Measurements from ENCODE around the gene KAT7. TPM values are rescaled to one million over a fixed set of nuclear protein-coding genes. Genes with fewer than 3 reads are reported as not detected.
A peak's percentile ranks its signal among the peaks of the same experiment; 100 is the strongest.

The KAT7 gene
- total RNA-seq, 2 experiments from 2014 or later, result 79.8 to 80.2 TPM

DNA sequence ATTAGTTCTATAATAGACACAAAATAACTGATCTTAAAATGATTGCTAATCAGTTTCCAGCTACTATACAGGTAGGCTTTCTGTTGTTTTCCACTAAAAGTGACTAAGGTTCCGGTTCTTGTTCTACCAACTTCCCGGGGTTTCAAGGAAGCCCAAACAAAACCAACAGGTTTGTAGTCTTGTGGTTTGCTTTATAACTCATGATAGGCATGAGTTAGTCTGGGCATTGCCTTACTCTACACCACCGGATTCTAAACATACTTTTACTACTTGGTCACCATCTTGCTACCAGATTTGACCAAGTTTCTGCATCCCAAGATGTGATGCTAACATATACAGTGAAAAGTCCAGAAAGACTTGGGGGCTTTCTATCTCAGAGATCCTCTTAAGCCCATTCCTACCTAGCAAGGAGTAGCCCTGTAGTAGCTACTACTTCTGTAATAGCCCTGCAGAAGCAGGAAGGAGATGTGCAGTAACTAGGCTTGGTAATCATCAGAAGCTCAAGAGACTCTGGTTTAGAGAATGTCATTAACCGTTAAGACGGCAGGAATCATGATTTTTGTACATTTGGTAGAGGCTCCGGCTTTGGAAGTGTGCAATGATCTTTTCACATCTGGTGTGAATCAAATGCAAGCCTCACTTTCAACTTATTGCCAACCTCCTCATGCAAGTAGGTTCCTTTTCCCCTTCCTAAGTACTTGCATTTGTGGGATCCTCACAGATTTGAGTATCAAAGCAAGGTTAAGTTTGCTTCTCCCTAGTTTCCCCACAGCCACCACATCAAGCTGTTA is 26.1 kb upstream of the KAT7 start:
- Mint-ChIP-seq H3K27ac (peak overlapping the region; percentile 78), H3K4me1 (peaks cover 66% of the 10 kb centered on the region), H3K4me3 (peak overlapping the region; percentile 93), H3K27me3 (peaks cover 27% of the 10 kb centered on the region), H3K36me3 (ENCODE audit: low read depth) (peaks cover 28% of the 10 kb centered on the region), H3K9me3 (no peaks in the 10 kb centered on the region)
- CTCF ChIA-PET, result interaction anchor here (0.6 to 5.1 kb wide), 7 partner anchors 15 to 56 kb away, joined by 3 to 38 read pairs (median 5); partner anchors contain the start of genes KAT7 and SLC35B1
- DNase-seq, result no peak
- POLR2A ChIA-PET, result interaction anchor here (1.1 to 11.0 kb wide), 10 partner anchors 9 to 54 kb away, joined by 3 to 196 read pairs (median 21); partner anchors contain the start of genes KAT7 and SLC35B1

DNA sequence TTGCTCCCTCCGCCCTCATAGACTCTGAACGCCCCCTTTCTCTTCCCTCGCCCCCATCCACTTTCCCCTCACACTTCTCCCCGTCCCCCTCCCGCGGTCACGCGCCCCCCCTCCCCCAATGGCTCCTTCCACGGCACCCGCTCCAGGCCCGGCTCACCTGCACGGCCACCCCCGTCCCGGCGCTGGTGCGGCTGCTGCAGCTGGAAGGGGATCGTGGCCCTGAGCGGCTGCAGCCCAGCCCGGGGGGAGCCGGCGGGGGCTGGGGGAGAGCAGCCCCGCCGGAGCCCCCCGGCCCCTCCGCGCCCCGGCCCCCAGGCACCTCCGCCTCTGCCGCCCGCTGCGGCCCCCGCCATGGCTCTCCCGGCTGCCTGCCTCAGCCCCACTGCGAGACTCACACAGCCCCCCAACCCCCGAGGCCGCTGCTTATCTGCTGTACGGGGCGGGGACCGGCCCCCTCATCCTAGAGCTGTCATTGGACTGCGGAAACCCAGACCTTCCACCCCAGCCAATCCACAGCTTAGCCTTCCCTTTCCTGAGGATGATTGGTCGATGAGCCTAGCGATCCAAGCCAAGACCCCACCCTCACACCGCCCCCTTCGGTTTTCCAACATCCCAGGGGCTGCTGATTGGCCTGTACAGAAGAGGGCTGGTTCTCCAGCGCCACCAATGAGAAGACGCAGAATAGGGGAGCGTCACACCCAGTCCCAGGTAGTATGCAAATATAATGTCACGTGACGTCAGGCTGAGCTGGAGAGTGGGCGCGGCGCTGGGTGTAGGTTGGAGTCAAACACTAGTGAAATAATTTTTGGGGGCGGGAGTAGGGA is 24.5 kb upstream of the KAT7 start, which contains the start of gene FAM117A:
Gene FAM117A (minus strand): TSS at position 397 of the 824 bp plus-strand sequence. CDS start 44 bp downstream, at position 353.
- peak within 1 kb of the TSS; percentile 78 for H3K27ac Mint-ChIP-seq
- H3K36me3 Mint-ChIP-seq (ENCODE audit: low read depth), result peaks cover 19% of the 10 kb centered on the region
- peaks cover 31% of the 10 kb centered on the region for H3K27me3 Mint-ChIP-seq
- no peaks in the 10 kb centered on the region for H3K9me3 Mint-ChIP-seq
- peak; percentile 99 for DNase-seq
- POLR2A ChIA-PET, result interaction anchor here (0.6 to 11.0 kb wide), 14 partner anchors 10 to 1200 kb away, joined by 3 to 196 read pairs (median 6); partner anchors contain the start of genes KAT7, SLC35B1 and SPOP
- peaks cover 54% of the 10 kb centered on the region for H3K4me1 Mint-ChIP-seq
- CTCF ChIA-PET, result interaction anchor here (0.7 to 5.1 kb wide), 14 partner anchors 10 to 234 kb away, joined by 3 to 38 read pairs (median 5); partner anchors contain the start of gene SLC35B1
- H3K4me3 Mint-ChIP-seq, result peak within 1 kb of the TSS; percentile 93

DNA sequence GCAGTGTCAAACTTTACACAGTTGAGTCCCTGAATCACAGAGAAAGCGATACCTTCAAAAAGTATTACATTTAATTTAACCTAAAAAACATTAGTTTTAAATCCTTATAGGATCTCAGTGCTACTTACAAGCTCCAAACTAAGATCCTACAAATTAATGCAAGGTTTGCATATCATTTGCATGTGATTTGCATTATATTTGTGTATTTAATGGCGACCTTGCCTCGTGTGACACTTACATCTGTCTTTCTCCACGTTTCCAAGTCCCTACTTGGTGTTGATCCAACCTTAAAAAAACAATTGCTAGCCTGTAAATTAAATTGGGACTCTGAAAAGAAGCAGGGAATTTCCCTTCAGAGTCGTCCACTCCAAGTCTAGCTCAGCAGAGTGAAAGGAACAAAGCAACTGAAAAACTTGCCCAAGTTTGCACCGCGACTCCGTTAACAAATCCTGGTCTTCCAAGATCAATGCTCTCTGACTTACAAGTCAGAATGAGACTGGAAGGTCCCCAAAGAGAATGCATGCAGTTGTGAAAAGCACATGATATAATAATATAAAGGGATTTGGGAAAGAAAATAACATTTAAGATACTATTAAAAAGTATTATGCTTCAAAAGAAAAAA is 23.8 kb upstream of the KAT7 start:
- peak overlapping the region; percentile 73 for H3K27ac Mint-ChIP-seq
- ChIA-PET CTCF (interaction anchor here (0.7 to 5.1 kb wide), 13 partner anchors 9 to 234 kb away, joined by 3 to 38 read pairs (median 5); partner anchors contain the start of gene SLC35B1), POLR2A (interaction anchor here (0.6 to 11.0 kb wide), 13 partner anchors 10 to 87 kb away, joined by 3 to 196 read pairs (median 6); partner anchors contain the start of genes KAT7, SLC35B1 and SPOP)
- peaks cover 31% of the 10 kb centered on the region for H3K27me3 Mint-ChIP-seq
- peak overlapping the region; percentile 85 for H3K4me3 Mint-ChIP-seq
- H3K4me1 Mint-ChIP-seq, result peaks cover 47% of the 10 kb centered on the region
- DNase-seq, result no peak
- H3K9me3 Mint-ChIP-seq, result no peaks in the 10 kb centered on the region
- peaks cover 15% of the 10 kb centered on the region for H3K36me3 Mint-ChIP-seq (ENCODE audit: low read depth)

DNA sequence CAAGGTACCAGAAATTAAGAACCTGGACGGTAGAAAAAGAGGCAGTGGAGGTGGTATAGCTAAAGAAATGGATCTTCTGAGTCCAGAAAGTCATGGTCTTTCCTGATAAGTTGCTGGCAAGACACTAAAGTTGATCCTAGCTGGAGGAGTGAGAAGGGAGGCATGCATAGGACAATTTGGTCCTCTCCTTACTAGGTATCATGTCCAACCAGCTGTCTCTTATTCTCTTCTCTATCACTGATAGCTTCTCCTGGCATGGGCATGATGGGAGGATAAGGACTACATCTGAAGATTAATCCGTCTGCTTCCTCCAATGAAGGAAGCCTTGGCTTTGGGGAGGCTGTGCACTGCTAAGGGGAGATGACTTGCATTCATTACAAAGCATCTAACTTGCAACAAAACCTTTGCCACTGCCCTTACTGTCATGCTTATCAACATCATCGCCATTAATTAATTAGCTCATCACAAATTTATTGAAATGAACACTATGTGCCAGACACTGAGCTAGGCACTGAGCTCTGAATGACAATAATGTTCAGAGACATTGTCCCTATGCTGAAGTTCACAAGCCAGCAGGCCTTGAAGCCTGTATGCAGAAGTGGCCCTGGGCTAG is 21.5 kb upstream of the KAT7 start:
- peaks cover 24% of the 10 kb centered on the region for H3K4me1 Mint-ChIP-seq
- DNase-seq, result no peak
- no peak overlapping the region for H3K4me3 Mint-ChIP-seq
- peaks cover 3% of the 10 kb centered on the region for H3K36me3 Mint-ChIP-seq (ENCODE audit: low read depth)
- peaks cover 31% of the 10 kb centered on the region for H3K27me3 Mint-ChIP-seq
- POLR2A ChIA-PET, result interaction anchor here (1.0 to 2.8 kb wide), 2 partner anchors 21 to 58 kb away, joined by 3 to 16 read pairs; partner anchors contain the start of gene KAT7
- H3K9me3 Mint-ChIP-seq, result no peaks in the 10 kb centered on the region
- CTCF ChIA-PET, result interaction anchor here (0.9 to 1.6 kb wide), 3 partner anchors 53 to 71 kb away, joined by 3 read pairs; no protein-coding TSS in a partner anchor
- no peak overlapping the region for H3K27ac Mint-ChIP-seq

DNA sequence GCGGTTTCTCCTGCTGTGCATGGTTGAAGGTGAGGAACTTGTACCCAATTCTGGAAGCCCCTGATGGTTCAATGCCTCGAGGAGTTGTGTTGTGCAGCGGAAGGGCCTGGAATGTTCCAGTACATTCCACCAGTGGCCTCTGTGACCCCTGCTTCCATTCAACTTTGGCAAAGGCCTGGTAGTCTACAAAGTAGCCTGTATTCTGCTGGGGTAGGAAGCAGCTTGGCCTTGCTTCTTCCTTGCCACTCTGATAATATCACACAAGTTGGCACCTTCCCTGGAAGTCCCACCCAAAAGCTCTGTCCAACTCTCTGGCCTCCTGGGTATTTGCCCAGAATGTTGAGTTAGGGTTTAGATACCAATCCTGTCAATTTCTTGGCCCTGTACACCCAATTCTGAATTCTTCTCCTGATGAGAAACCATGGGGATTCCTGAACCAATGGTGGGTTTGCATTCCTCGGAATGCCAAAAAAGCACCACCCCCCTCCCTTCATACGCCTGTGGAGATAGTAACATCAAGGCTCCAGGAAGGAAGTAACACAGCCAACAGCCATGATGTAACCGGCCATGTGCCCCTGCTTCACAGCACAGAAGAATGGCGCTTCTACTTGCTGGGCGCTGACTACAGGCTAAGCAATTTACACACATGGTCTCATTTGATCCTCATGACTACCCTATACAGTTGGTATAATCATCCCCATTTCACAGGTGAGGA is 12.8 kb upstream of the KAT7 start:
- Mint-ChIP-seq H3K9me3 (no peaks in the 10 kb centered on the region), H3K36me3 (ENCODE audit: low read depth) (no peaks in the 10 kb centered on the region), H3K27ac (no peak overlapping the region), H3K4me3 (no peak overlapping the region), H3K4me1 (peaks cover 11% of the 10 kb centered on the region), H3K27me3 (no peaks in the 10 kb centered on the region)
- DNase-seq, result no peak
- ChIA-PET CTCF (no interaction called here), POLR2A (interaction anchor here (1.0 to 3.8 kb wide), 3 partner anchors 12 to 68 kb away, joined by 3 to 16 read pairs (median 5); partner anchors contain the start of genes KAT7 and SLC35B1)

DNA sequence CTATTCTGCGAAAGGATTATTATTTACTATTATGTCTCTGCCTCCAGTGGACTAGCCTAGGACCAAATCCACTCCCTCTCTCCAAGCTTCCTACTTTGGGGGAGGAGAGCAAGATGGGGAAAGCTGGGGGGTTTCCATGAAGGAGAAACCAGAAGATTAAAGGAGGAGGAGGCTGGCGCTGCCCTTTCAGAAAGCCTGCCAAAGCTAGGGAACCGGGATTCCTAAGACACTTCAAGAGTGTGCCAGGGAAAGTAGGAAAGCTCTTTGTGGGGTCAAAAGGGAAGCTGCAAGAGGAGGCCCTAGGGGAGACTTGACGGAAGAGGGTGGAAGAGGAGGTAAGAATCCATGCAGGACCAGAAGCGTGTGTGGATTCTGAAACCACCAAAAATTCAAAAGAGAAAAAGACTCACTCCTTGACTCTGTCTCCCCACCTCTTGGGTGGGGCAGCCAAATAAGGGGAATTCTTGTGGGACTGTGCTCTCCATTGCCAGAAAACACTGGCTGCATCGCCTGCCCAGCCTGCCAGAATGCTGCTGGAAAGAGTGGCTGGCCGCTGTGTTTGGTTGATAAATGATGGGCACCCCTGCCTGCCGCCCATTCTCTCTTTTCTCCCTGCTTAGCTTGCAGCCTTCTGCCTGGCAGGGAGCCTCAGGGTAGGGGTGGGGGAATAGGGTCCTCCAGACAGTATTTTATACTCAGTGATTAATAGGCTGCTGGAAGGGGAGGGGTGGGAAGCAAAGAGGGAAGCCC is 11.8 kb upstream of the KAT7 start:
- Mint-ChIP-seq H3K4me3 (no peak overlapping the region), H3K9me3 (no peaks in the 10 kb centered on the region), H3K27ac (no peak overlapping the region), H3K4me1 (peaks cover 18% of the 10 kb centered on the region), H3K36me3 (ENCODE audit: low read depth) (no peaks in the 10 kb centered on the region), H3K27me3 (no peaks in the 10 kb centered on the region)
- ChIA-PET CTCF (interaction anchor here (1.5 kb wide), 2 partner anchors 13 to 30 kb away, joined by 4 to 5 read pairs; partner anchors contain the start of gene FAM117A), POLR2A (interaction anchor here (1.0 to 3.8 kb wide), 3 partner anchors 11 to 69 kb away, joined by 3 to 16 read pairs (median 5); partner anchors contain the start of genes KAT7 and SLC35B1)
- no peak for DNase-seq

DNA sequence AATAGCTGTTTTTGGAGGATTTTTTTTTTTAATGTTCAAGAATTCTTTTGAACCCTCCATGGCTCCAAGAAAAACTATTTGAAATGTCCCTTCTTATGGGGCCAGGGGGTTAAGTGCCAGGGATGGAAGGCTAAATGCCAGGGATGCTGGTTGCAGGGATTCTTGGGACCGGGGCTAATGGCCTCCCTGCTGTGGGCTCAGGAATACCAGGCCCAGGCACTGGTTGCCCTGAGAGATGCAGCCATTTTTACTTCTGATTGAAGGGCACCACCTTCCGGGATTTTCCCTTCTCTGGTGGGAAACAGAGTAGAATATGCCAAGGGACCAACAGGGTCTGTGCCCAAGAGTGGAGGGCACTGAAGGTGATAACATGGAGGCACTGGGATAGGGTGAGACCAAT is 10.9 kb upstream of the KAT7 start:
- no peaks in the 10 kb centered on the region for H3K27me3 Mint-ChIP-seq
- H3K27ac Mint-ChIP-seq, result no peak overlapping the region
- CTCF ChIA-PET, result interaction anchor here (0.9 to 2.9 kb wide), 5 partner anchors 10 to 221 kb away, joined by 3 to 9 read pairs (median 5); partner anchors contain the start of genes FAM117A and KAT7
- H3K4me3 Mint-ChIP-seq, result no peak overlapping the region
- peaks cover 18% of the 10 kb centered on the region for H3K4me1 Mint-ChIP-seq
- H3K9me3 Mint-ChIP-seq, result no peaks in the 10 kb centered on the region
- POLR2A ChIA-PET, result interaction anchor here (0.7 to 3.8 kb wide), 2 partner anchors 11 to 29 kb away, joined by 3 to 16 read pairs; partner anchors contain the start of gene KAT7
- no peak for DNase-seq
- H3K36me3 Mint-ChIP-seq (ENCODE audit: low read depth), result no peaks in the 10 kb centered on the region

DNA sequence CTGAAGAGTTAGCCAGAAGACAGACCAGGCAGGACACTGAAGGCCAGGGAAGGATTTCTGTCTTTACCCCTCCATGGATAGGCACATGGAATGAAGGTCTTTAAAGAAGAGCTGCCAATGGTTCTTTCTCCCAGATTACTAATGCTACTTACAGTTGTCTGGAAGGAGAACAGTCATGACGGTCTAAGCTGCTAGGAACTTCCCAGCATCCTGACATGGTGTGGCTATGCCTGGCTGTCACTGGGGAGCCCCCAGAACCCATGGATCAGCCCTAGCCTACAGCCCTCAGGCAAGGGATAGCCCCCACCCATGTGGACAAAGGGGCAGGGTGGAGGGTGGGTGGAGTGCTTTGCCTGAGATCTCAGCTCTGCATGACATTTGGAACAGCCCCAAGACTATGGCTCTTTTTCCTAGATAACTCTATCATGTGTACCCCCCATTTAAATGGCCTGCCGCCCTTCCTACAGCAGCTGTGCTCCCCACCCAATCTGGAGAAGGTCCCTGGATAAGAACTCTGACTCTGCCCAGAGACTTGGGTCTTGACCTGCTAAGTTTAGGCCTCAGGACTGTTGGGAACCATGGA is 9.2 kb upstream of the KAT7 start:
- Mint-ChIP-seq H3K36me3 (ENCODE audit: low read depth) (no peaks in the 10 kb centered on the region), H3K4me3 (no peak overlapping the region), H3K27ac (no peak overlapping the region), H3K9me3 (no peaks in the 10 kb centered on the region), H3K4me1 (peaks cover 18% of the 10 kb centered on the region), H3K27me3 (no peaks in the 10 kb centered on the region)
- POLR2A ChIA-PET, result interaction anchor here (0.6 to 1.7 kb wide), 7 partner anchors 11 to 70 kb away, joined by 3 to 6 read pairs (median 4); no protein-coding TSS in a partner anchor
- DNase-seq, result no peak
- CTCF ChIA-PET, result interaction anchor here (0.6 to 2.9 kb wide), 3 partner anchors 9 to 50 kb away, joined by 3 to 9 read pairs (median 4); partner anchors contain the start of gene KAT7

DNA sequence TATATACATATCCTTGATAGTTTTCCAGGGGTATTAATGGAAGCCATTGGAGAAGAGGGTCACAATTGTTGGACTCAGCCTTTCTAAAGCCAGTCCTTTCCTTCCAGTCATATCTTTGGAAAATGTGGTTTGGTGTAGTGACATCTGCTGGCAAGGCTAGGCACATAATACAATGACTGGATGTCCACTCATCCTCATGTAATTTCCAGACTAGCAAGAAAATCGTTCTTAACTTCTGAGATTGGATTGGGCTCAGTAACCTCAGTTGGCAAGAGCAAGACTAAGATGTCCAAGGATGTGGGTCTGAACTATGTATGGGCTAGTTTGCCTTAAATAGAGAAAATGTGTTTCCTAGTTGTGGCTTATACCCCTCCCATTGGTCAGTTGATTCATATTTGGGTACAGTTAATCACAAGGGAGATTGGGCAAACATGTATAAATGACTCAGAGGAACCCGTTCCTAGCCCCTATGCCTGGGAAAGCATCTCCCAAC is 8.7 kb upstream of the KAT7 start:
- Mint-ChIP-seq H3K9me3 (no peaks in the 10 kb centered on the region), H3K27ac (no peak overlapping the region), H3K4me3 (no peak overlapping the region), H3K36me3 (ENCODE audit: low read depth) (no peaks in the 10 kb centered on the region), H3K27me3 (peaks cover 2% of the 10 kb centered on the region), H3K4me1 (peaks cover 18% of the 10 kb centered on the region)
- CTCF ChIA-PET, result interaction anchor here (2.9 kb wide), 1 partner anchor 8 kb away, joined by 9 read pairs; the partner anchor contains the start of gene KAT7
- peak; percentile 26 for DNase-seq
- POLR2A ChIA-PET, result interaction anchor here (0.9 to 1.7 kb wide), 3 partner anchors 31 to 40 kb away, joined by 4 to 6 read pairs (median 5); no protein-coding TSS in a partner anchor

DNA sequence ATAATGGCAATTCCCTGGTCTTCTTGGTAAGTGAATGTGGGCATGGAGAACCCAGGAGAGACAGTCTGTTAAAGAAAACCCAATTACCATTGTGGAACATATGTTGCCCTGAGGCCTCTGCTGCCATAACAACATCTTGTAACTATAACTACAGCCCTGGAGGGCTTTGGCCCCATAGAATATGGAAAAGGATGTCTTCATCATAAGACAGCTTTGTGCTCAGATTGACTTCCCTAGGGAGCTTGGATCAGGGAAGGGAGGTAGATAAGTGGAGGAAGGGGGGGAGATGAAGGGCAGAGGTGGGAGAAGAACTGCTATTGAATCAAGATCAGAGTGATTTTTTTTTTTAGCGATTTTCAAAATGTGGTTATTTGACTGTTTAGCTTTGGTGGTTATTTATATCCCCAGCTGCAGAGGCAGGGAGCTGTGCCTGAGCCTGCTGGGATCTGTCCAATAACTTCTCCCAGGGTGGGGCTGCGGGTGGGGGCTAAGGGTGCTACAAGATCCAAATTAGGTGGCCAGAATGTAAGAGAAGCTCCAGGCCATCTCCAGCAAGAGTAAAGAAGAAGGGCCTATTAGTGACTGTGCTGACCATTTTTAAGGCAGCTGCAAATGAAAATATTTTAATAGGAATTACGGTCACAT is 5.3 kb upstream of the KAT7 start:
- H3K27me3 Mint-ChIP-seq, result peaks cover 2% of the 10 kb centered on the region
- no peak overlapping the region for H3K27ac Mint-ChIP-seq
- H3K4me3 Mint-ChIP-seq, result no peak overlapping the region
- no peak for DNase-seq
- ChIA-PET POLR2A (interaction anchor here (0.8 to 2.6 kb wide), 4 partner anchors 23 to 83 kb away, joined by 3 to 8 read pairs (median 4); partner anchors contain the start of gene SLC35B1), CTCF (interaction anchor here (1.5 kb wide), 1 partner anchor 213 kb away, joined by 3 read pairs; no protein-coding TSS in a partner anchor)
- H3K9me3 Mint-ChIP-seq, result no peaks in the 10 kb centered on the region
- H3K36me3 Mint-ChIP-seq (ENCODE audit: low read depth), result peaks cover under 1% of the 10 kb centered on the region
- peaks cover 30% of the 10 kb centered on the region for H3K4me1 Mint-ChIP-seq
